ENCODE measurements around the gene PRDM2.

GRCh38 chr1:13792419-13792818 is 92.4 kb downstream of the PRDM2 start:
- TF ChIP-seq CTCF (IDR thresholded peaks at IDR 0.05): no peak
- TF ChIP-seq POLR2A (IDR thresholded peaks at IDR 0.05): no peak
- no peak for TF ChIP-seq POLR2AphosphoS5 (IDR thresholded peaks at IDR 0.05)

All from sigmoid colon (tissue), 4 donors.